GM19397 (cell line): ENCODE data around the gene TGM2.

Experiments used
- ATAC-seq: cut with Tn5 transposase; IDR thresholded peaks from one replicate; pipeline ENCODE4 v1.9.1; 2021; ENCODE audit warnings: mild to moderate bottlenecking, moderate library complexity; ENCODE audit not compliant: unreplicated experiment

TGM2 gene

DNA sequence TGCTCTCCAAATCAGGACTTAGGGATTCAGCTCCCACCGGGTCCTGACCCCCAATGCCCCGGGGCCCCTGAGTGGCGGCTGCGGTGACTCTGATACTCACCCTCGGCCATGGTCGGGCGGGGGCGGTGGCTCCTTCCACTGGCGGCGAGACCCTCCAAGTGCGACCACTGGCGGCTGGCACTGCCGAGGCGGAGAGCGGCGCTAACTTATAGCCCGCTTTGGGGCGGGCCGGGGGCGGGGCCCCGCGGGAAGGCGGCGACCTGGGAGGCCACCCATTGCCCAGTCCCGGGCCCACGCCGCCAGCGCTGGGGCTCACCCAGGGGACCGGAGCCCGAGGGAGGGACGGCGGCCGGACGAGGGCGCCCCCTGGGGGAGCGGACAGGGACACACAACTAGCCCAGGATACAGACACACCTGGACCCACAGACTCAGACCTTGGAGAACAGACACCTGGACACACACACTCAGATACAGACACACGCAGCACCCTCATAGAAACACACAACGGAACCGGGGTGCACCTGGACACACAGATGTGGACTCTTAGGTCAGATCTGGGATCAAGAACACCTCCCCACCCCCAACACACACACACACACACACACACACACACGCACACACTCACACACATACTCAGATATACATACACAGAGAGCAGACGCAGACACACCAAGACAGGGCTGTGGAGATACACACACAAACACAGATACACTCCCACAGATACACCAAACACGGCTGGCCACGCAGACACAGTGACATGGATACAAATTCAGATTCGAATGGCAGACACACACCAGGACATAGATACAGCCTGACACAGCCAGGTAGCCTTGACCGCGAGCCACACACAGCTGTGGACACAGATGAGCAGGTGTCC is at the start of gene TGM2:
TGM2 (minus strand) TSS at position 182 of the 877 bp plus-strand sequence; CDS start at position 110, 72 bp downstream.
- peak; percentile 73 for ATAC-seq

DNA sequence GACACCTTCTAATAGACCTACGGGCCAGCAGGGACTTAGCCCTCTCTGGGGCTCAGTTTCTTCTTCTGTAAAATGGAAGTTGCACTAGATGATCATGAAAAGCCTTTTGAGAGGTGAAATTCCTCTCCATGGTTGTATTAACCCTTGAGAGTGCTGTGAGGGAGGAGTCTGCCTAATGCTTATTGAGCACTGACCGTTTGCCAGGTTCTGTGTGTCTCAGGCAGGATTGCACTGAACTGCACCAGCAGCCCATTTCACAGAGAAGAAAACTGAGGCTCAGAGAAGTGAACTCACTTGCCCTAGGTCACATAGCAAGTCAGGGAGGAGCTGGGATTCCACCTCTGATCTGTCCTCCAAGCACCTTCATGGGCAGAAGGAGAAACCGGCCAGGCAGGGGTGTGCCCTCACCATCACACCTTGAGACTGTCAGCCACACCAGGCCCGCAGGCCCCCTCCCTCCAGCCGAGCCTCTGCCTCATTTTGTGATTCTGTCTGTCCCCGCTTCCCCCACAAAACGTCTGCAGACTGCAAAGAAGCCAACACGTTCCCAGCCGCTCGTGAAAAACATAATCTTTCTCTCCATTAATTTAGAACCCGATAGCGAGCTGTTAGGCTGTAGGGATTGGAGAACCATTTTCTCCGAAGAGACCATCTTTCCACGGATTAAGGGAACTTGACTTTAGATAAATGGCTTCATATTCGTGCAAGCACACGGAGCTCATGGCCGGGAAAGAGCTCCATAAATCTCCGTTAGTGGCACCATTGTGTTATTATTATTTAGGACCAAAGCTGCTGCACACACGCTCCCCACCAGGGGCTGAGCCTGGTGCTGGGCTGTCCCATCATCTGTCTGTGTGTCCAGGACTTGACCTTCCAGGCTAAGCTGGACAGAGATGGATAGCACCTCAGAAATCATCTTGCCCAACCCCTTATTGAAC is 49.5 kb upstream of the TGM2 start:
- no peak for ATAC-seq

- no peak for ATAC-seq
Observed at GRCh38 chr20:38213607-38213940, 48.5 kb upstream of the TGM2 start.

DNA sequence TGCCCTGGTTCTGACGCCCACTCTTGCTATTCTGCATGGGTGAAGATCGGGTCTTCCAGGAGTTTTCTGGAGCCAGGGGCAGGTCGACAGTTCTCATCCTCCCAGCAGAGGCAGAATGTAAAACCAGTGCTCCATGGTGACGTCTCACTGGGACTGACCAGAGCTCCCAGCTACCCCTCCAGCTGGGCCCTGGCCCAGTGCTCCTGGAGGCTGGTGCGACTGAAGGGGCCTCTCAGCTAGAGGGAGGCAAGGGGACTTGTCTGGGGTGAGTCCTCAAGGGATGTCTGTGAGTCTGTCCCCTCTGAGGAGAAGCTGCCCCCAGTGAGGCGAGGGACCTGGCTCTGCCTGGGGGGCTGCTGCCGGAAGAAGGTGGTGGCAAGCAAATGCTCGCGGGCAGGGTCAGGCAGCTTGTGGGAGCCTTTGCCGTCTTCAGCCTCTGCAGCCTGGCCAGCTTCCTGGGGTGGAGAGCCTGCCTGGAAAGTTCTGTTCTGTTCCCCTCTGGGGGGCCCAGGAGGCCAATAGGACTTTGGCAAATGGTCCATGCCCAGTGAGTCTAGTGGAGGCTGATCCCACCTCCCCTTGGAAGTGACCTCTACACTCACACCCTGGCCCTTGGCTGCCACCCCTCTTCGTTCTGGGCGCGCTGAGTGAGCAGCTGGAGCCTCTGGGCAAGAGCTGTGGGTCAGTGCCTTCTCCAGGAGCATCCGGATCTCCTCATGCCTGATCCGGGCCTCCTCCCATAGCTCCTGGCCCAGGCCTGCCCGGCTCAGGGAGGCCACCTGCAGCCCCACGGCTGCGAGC is 47.9 kb upstream of the TGM2 start:
- ATAC-seq = no peak

DNA sequence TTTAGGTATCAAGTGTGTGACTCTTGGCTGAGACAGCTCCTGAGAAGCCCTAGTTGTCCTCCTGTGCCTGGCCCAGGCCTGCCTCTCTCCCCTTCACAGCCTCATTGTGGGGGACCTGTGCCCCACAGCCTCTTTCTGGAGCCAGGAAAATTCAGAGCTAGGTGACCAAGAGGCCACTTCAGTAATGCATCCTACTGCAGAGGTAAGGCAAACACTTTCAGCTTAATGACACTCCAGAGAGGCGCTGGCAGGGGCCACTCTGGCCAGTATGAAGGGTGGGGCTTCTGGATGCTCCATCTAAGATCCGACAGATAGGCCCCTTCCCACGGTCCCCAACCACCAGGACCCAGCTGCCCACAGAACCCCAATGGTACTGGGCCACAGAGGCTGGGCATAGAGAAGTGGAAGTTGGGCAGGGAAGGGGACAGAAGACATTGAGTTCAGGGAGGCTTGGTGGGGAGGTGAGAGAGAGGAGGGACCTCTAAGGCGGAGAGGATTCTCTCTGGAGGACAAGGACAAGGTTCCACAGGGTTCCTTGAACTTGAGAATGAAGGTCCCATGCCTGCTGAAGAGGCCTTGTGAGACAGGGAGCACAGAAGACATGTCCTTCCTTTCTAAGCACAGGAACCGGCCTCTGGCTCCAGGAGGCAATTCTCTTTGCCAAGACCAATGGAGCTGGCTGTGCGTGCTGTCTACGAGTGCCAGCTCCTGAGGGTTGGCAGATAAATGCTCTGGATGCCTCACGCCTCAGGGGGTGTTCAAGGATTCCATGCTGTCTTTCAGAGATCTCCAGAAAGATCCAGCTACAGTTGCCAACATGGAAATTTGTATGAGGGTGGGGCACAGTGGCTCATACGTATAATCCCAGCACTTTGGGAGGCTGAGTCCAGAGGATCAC is 46.4 kb upstream of the TGM2 start:
- no peak for ATAC-seq

DNA sequence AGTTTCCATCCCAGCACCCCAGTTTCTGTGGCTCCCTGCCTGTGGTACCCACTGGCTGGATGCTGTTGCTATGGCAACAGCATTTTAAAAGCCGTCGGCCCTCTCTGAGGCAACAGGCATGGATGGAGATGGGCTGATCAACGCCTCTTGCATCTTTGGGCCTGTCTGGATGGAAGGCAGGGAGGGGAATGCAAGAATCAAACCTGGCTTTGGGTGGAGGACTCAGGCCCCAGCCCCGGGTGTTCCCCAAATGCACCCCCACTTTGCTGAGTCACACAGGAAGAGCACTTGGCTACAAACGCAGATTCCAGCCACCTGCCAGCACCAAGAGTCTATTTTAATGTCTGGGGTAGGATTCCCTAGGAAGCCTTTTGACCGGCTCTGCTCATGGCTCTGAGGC is 45.7 kb upstream of the TGM2 start:
- ATAC-seq = no peak

DNA sequence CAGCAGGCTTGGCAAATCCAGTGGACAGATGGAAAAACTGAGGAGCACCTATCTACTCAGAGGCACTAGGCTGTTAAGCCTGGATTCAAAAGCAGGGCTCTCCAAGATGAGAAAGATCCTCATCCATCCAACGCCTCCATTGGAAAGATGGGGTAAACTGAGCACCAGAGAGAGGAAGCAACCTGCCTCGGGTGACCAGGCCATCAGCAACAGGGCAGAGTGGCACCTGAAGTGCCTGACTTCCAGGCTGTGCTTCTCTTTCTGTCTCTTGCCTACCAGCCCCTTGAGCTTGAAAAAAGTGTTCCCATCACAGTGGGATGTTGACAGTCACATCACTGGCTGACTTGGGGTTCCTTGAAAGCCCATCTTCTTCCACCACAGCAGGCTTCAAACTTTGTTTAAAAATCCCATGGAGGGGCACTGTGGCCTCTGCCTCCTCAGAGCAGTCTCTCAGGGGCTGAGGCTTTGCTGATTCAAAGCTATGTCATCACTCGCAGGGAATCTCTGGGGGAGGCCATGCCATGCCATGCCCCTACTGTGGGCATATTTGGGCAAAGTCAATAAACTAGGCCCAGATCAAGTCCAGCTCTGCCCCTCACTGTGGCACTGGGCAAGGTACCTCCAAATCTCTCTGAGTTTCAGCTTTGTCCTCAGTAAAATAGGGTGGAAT is 44.8 kb upstream of the TGM2 start:
- ATAC-seq = no peak

DNA sequence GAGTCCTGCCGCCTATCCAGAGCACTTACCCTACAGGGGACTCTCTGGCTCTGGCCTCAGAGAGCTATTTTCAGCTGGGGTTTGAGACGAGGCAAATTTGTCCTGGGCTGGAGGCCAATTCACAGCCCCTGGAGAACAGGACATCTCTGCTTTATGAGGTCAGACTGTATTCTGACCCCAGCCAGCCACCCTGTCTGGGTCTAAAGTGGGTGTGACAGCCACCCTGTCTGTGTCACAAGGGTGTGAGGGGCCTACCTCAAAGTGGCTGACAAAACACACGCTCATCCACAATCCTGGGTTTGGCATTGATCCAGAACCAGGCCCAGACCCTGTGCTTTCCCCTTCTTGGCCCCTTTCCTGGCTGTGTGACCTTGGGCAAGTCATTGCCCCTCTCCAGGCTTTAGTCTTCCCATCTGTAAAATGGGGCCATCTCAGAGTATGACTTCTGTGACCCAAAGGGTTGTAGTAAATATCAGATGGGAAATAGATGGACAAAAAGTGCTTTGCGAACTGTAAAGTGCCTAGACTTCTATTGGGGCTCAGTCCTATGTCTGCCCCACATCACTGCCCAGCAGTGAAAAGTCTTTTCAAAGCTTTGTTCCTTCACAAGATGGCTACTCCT is 44.1 kb upstream of the TGM2 start:
- ATAC-seq = no peak

GRCh38 chr20:38208523-38208922 is 43.5 kb upstream of the TGM2 start:
- no peak for ATAC-seq

- ATAC-seq = no peak
Observed at GRCh38 chr20:38208088-38208487, 43.0 kb upstream of the TGM2 start.

DNA sequence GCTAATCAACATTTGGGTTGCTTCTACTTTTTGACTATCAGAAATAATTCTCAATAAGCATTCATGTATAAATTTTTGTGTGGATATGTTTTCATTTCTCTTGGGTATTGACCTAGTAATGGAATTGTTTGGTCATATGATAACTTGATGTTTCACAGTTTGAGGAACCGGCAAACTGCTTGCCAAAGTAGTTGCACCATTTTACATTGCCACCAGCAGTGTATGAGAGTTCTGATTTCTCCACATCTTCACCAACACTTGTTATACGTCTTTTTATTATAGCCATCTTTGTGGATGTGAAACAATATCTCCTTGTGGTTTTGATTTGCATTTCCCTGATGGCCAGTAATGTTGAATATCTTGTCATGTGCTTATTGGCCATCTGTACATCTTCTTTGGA is 42.6 kb upstream of the TGM2 start:
- no peak for ATAC-seq

DNA sequence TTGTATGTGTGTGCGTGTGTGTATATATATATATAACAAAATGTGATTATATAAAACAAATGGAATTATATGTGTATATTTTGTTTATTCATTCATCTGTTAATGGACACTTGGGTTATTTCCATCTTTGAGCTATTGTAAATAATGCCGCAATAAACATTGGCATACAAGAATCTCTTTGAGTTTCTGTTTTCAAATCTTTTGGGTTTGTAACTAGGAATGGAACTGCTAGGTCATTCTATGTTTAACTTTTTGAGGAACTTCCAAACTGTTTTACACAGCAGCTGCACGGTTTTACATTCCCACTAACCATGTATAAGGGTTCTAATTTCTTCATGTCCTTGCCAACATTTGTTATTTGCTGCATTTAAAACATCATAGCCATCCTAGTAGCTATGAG is 39.9 kb upstream of the TGM2 start:
- ATAC-seq = no peak

- ATAC-seq = no peak
Observed at GRCh38 chr20:38203981-38204357, 38.9 kb upstream of the TGM2 start.

DNA sequence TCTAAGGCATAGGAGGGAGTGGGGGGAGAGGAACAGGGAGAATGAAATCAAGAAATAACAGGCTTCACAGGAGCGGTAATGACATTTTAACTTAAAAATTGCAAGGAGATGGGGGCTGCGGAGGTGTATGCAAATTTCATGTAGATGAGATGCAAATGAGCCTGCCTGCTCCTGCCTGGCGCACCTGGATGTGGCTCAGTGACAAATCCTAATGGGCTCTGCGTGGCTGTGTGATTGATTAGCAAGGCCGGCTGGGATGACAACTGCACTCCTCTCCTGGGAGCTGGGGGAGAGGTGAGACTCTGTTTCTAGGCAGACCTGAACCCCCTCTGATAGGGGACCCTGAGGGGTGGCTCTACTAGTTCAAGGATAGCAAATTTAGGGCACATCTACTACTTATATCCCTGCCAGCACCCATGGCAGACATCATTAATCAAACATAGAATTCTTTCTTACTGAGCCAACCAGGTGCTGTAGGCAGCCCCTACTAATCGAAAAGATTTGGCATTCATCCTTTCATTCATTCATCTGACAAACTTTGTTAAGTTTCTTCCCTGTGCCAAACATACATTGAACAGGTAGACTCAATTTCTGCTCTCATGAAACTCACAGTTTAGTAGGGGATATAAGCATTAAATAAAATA is 38.4 kb upstream of the TGM2 start:
- no peak for ATAC-seq

GRCh38 chr20:38202982-38203293 is 37.9 kb upstream of the TGM2 start:
- no peak for ATAC-seq

- no peak for ATAC-seq
Observed at GRCh38 chr20:38202153-38202981, 37.3 kb upstream of the TGM2 start.

DNA sequence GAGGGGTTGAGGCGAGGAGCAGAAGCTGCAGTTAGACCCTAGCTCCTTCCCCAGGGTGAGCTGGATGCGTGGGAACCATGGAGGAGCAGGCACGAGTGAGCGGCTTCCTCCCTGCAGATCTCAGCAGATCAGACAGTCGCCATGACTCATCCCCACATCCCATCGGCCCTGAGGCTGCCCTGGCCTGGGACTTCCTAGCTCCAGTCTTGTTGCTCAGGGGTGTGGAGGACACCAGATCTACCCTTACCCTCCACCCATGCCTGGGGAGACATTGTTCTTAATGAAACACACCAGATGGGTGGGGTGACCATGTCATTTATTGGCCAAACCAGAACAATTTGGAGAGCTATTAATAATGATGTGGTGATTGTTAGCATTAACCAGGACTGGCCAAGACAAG is 36.3 kb upstream of the TGM2 start:
- ATAC-seq = no peak

DNA sequence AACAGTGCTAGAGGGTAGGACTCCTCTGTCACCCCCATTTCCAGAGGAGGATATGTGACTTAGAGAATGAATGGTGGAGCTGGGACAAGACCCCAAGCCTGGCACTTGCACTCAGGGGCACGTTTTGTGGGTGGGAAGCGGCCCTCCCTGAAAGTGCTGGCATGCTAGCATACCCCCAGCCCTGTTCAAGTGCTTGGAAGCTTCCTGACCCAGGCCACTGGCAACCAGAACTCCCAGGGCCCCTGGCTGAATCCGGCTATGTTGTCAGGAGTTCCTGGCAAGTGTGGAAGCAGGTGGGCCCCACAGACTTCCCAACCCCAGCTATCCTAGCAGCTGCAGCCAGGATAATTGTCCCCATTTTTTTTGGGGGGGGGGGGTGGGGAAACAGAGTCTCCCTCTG is 35.6 kb upstream of the TGM2 start:
- ATAC-seq = no peak
